Subcutaneous abdominal adipose tissue (tissue), 5 donors: ENCODE measurements around the gene CLMP.
A peak's percentile ranks its signal among the peaks of the same experiment; 100 is the strongest.

ENCODE experiments used
- H3K27ac ChIP-seq: one replicate; pipeline ENCODE4 v1.7.0; 2013; ENCODE audit warnings: low read depth, mild to moderate bottlenecking, inconsistent platforms, low read length, moderate library complexity
- H3K27me3 ChIP-seq, 5 donors: one replicate each; pipeline ENCODE4 v1.7.0; 2013; ENCODE audit warnings: low read length in 5 of 5, inconsistent platforms in 1 of 5; ENCODE audit not compliant: control insufficient read depth in 5 of 5, insufficient read depth in 4 of 5
- H3K36me3 ChIP-seq, 5 donors: one replicate each; pipeline ENCODE4 v1.7.0; 2013; ENCODE audit warnings: low read length in 5 of 5; ENCODE audit not compliant: control insufficient read depth in 5 of 5, insufficient read depth in 5 of 5
- H3K4me1 ChIP-seq, 5 donors: one replicate each; pipeline ENCODE4 v1.7.0; 2013; ENCODE audit warnings: low read length in 5 of 5, mild to moderate bottlenecking in 3 of 5, moderate library complexity in 1 of 5; ENCODE audit not compliant: control insufficient read depth in 5 of 5, insufficient read depth in 5 of 5
- H3K4me3 ChIP-seq, 5 donors: one replicate each; pipeline ENCODE4 v1.7.0; 2013; ENCODE audit warnings: low read length in 5 of 5, low read depth in 1 of 5
- H3K9ac ChIP-seq, 5 donors: one replicate each; pipeline ENCODE4 v1.7.0; 2013; ENCODE audit warnings: low read length in 5 of 5, mild to moderate bottlenecking in 4 of 5, moderate library complexity in 3 of 5
- H3K9me3 ChIP-seq, 5 donors: one replicate each; pipeline ENCODE4 v1.7.0; 2013; ENCODE audit warnings: low read length in 5 of 5; ENCODE audit not compliant: control insufficient read depth in 5 of 5
- donor health status: healthy.
- donor health status: healthy.
- donor health status: healthy.
- donor health status: healthy.
- donor health status: healthy.

The CLMP gene

GRCh38 chr11:123194337-123195187, 486 bp downstream of the CLMP start:
- peak overlapping the region; percentile 92 for H3K27ac ChIP-seq
- H3K27me3 ChIP-seq: peaks cover 0 to 18% (median 10%) of the 10 kb centered on the region in 5 donors
- peak overlapping the region; percentile 64 to 86 (median 69) for H3K4me3 ChIP-seq
- peak overlapping the region in 4 of 5 donors; percentile 54 to 87 (median 74) for H3K9ac ChIP-seq
- H3K4me1 ChIP-seq: peaks cover 1 to 53% (median 43%) of the 10 kb centered on the region in 5 donors
- no peaks in the 10 kb centered on the region for H3K9me3 ChIP-seq
- H3K36me3 ChIP-seq: no peaks in the 10 kb centered on the region

- peak overlapping the region; percentile 47 to 87 (median 57) for H3K9ac ChIP-seq
- H3K4me3 ChIP-seq: peak overlapping the region; percentile 64 to 86 (median 69)
- H3K36me3 ChIP-seq: no peaks in the 10 kb centered on the region
- H3K27me3 ChIP-seq: peaks cover 0 to 18% (median 7%) of the 10 kb centered on the region in 5 donors
- H3K27ac ChIP-seq: peak overlapping the region; percentile 92
- peaks cover 1 to 54% (median 46%) of the 10 kb centered on the region in 5 donors for H3K4me1 ChIP-seq
- no peaks in the 10 kb centered on the region for H3K9me3 ChIP-seq
Measured at GRCh38 chr11:123193742-123194141, 1.3 kb downstream of the CLMP start.

GRCh38 chr11:123191939-123192338, 3.1 kb downstream of the CLMP start:
- H3K4me1 ChIP-seq: peaks cover 2 to 71% (median 57%) of the 10 kb centered on the region in 5 donors
- H3K27me3 ChIP-seq: peaks cover 0 to 18% (median 3%) of the 10 kb centered on the region in 5 donors
- H3K4me3 ChIP-seq: peak overlapping the region in 2 of 5 donors; percentile 34 to 86
- H3K9ac ChIP-seq: peak overlapping the region in 1 of 5 donors; percentile 15
- no peaks in the 10 kb centered on the region for H3K9me3 ChIP-seq
- no peaks in the 10 kb centered on the region for H3K36me3 ChIP-seq
- H3K27ac ChIP-seq: peak overlapping the region; percentile 92

GRCh38 chr11:123190518-123190917, 4.5 kb downstream of the CLMP start:
- Histone ChIP-seq H3K36me3 (no peaks in the 10 kb centered on the region), H3K9me3 (no peaks in the 10 kb centered on the region), H3K27me3 (peaks cover 0 to 10% (median 0%) of the 10 kb centered on the region in 5 donors), H3K9ac (no peak overlapping the region), H3K4me3 (no peak overlapping the region), H3K4me1 (peaks cover 2 to 70% (median 52%) of the 10 kb centered on the region in 5 donors), H3K27ac (peak overlapping the region; percentile 92)

DNA sequence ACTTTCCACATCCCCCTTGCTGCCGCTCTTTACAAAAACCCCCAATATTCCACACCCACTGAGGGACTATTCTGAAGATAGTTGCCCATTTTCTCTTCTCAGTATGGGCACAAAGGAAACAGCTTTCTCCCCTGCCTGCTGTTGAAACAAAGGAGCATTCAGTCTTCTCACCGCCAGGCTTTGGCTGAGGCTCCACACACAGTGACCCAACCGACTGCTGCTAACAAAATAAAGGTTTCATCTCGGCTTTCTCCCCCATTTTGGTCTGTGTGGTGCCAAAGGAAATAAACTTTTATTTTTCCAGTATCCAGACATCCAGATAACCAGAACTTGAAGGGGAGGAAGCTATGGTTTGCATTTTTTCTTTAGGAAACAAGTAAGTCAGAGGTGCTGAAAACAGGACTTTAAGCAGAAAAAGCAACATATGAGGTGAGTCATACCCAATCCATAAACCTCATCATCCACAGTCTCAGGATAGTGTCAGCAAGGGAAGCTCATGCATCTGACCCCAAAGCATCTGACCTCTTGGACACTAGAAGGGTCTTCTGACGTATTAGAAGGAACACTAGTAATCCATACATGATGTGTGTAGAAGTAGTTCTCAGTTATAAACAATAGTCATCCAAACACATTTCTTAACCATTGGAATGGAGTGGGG, 6.4 kb downstream of the CLMP start:
- Histone ChIP-seq H3K4me1 (peaks cover 2 to 73% (median 52%) of the 10 kb centered on the region in 5 donors), H3K27ac (peak overlapping the region; percentile 92), H3K9me3 (no peaks in the 10 kb centered on the region), H3K4me3 (no peak overlapping the region), H3K27me3 (peaks cover 0 to 7% (median 0%) of the 10 kb centered on the region in 5 donors), H3K9ac (peak overlapping the region in 3 of 5 donors; percentile 26 to 32 (median 26)), H3K36me3 (no peaks in the 10 kb centered on the region)

- H3K4me3 ChIP-seq: peak overlapping the region in 1 of 5 donors; percentile 13
- H3K27me3 ChIP-seq: peaks cover 0 to 6% (median 0%) of the 10 kb centered on the region in 5 donors
- no peaks in the 10 kb centered on the region for H3K36me3 ChIP-seq
- H3K27ac ChIP-seq: peak overlapping the region; percentile 80
- H3K9ac ChIP-seq: peak overlapping the region in 3 of 5 donors; percentile 26 to 32 (median 26)
- no peaks in the 10 kb centered on the region for H3K9me3 ChIP-seq
- H3K4me1 ChIP-seq: peaks cover 4 to 66% (median 45%) of the 10 kb centered on the region in 5 donors
Measured at GRCh38 chr11:123187665-123188507, 7.2 kb downstream of the CLMP start.

DNA sequence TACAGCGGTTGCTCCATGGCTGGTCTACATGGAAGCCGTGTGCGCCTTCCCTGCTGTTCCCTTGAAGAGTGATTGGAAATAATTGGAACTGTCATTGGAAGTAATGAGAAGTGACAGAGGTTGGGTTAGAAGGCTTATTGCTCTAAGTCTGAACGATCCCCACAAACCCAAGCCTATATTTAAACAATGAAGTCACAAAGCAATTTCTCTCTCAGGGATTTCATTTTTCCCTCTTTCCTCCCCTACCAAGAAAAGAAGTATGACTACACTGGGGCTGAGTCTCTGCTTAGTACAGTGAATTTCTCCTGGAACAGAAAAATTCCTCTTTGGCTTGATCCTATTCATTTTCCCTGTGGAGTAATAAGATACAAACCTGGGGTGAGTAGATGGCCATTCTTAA, 7.8 kb downstream of the CLMP start:
- H3K4me1 ChIP-seq: peaks cover 4 to 60% (median 38%) of the 10 kb centered on the region in 5 donors
- no peak overlapping the region for H3K9ac ChIP-seq
- H3K36me3 ChIP-seq: no peaks in the 10 kb centered on the region
- H3K27me3 ChIP-seq: peaks cover 0 to 6% (median 0%) of the 10 kb centered on the region in 5 donors
- H3K4me3 ChIP-seq: no peak overlapping the region
- peak overlapping the region; percentile 80 for H3K27ac ChIP-seq
- H3K9me3 ChIP-seq: no peaks in the 10 kb centered on the region

DNA sequence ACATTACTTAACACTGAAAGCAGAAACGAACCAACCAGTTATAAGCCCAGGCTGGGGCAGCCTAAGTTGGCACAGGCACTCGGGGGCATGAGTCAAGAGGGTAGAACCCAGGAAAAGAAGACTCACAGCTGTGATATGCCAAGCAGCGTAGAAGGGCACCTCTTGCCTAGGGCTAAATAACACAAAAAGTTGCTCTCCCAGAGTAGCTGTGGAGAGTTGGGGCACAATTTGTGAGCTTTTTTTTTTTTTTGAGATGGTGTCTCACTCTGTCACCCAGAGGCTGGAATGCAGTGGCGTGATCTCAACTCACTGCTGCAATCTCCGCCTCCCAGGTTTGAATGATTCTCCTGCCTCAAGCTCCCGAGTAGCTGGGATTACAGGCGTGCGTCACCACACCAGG, 8.8 kb downstream of the CLMP start:
- H3K27ac ChIP-seq: peak overlapping the region; percentile 51

DNA sequence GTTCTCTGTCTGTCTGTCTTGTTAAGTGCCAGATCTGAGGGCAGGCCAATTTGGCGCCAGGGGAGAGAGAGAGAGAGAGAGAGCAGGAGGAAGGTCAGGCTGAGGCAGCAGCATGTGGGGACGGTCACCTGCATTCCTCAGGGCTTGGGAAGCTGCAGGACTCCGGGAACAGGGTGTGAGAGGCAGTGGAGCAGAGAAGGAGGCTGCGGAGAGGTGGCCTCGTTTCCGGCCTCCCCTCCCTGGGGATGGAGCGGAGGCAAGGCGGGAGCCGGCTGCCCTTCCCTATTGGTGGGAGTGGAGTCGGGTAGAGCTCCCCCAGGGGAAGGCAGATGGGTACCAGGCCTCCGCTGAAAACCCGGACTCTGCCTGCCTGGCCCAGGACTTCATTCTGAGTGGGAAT, 9.7 kb downstream of the CLMP start:
- peaks cover 4 to 72% (median 52%) of the 10 kb centered on the region in 5 donors for H3K4me1 ChIP-seq
- peak overlapping the region; percentile 72 for H3K27ac ChIP-seq
- no peaks in the 10 kb centered on the region for H3K9me3 ChIP-seq
- H3K36me3 ChIP-seq: no peaks in the 10 kb centered on the region
- peaks cover 0 to 6% (median 0%) of the 10 kb centered on the region in 5 donors for H3K27me3 ChIP-seq
- H3K4me3 ChIP-seq: no peak overlapping the region
- no peak overlapping the region for H3K9ac ChIP-seq

More for the DNA sequence above, 8.8 kb downstream of the CLMP start:
- no peaks in the 10 kb centered on the region for H3K36me3 ChIP-seq
- peaks cover 4 to 63% (median 45%) of the 10 kb centered on the region in 5 donors for H3K4me1 ChIP-seq
- peaks cover 0 to 6% (median 0%) of the 10 kb centered on the region in 5 donors for H3K27me3 ChIP-seq
- no peaks in the 10 kb centered on the region for H3K9me3 ChIP-seq
- peak overlapping the region in 1 of 5 donors; percentile 31 for H3K9ac ChIP-seq
- H3K4me3 ChIP-seq: no peak overlapping the region
